ENCODE data around the gene ARHGAP18.

- TF ChIP-seq EGR1 (IDR thresholded peaks at IDR 0.05; ENCODE audit: borderline replicate concordance in 1 of 2, low read depth in 2 of 2, low read length in 2 of 2) (no peak), EP300 (IDR thresholded peaks at IDR 0.05; ENCODE audit: borderline replicate concordance in 1 of 2, control insufficient read depth in 1 of 2, low read depth in 2 of 2, low read length in 2 of 2) (no peak), ZNF217 (IDR thresholded peaks at IDR 0.05) (no peak), POLR2AphosphoS5 (IDR thresholded peaks at IDR 0.05; ENCODE audit: low read length) (no peak), SIX5 (IDR thresholded peaks at IDR 0.05; ENCODE audit: low read depth, low read length, severe bottlenecking) (no peak), SUPT20H (IDR thresholded peaks at IDR 0.05; ENCODE audit: borderline replicate concordance, control insufficient read depth, low read depth, low read length) (no peak), ZNF274 (IDR thresholded peaks at IDR 0.05; ENCODE audit: insufficient read depth, insufficient read length) (no peak), SP1 (IDR thresholded peaks at IDR 0.05; ENCODE audit: low read depth, low read length) (no peak), JUND (IDR thresholded peaks at IDR 0.05; ENCODE audit: low read depth, low read length) (no peak)
- TF ChIP-seq, protein P1, sequence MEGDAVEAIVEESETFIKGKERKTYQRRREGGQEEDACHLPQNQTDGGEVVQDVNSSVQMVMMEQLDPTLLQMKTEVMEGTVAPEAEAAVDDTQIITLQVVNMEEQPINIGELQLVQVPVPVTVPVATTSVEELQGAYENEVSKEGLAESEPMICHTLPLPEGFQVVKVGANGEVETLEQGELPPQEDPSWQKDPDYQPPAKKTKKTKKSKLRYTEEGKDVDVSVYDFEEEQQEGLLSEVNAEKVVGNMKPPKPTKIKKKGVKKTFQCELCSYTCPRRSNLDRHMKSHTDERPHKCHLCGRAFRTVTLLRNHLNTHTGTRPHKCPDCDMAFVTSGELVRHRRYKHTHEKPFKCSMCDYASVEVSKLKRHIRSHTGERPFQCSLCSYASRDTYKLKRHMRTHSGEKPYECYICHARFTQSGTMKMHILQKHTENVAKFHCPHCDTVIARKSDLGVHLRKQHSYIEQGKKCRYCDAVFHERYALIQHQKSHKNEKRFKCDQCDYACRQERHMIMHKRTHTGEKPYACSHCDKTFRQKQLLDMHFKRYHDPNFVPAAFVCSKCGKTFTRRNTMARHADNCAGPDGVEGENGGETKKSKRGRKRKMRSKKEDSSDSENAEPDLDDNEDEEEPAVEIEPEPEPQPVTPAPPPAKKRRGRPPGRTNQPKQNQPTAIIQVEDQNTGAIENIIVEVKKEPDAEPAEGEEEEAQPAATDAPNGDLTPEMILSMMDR (IDR thresholded peaks at IDR 0.05 in 2 of 3, conservative IDR thresholded peaks at IDR 0.05 in 1 of 3; ENCODE audit: control insufficient read depth in 2 of 3, extremely low read depth in 1 of 3, insufficient read depth in 1 of 3, low read depth in 3 of 3, low read length in 3 of 3): no peak
Measured at GRCh38 chr6:129679275-129679674, 30.7 kb downstream of the ARHGAP18 start.

Data from GM12878 (cell line).